Measurements from ENCODE around the gene TMEM266. TPM values are rescaled to one million over a fixed set of nuclear protein-coding genes. Genes with fewer than 3 reads are reported as not detected.

TMEM266 gene
- polyA plus RNA-seq, 1 experiment = not detected

DNA sequence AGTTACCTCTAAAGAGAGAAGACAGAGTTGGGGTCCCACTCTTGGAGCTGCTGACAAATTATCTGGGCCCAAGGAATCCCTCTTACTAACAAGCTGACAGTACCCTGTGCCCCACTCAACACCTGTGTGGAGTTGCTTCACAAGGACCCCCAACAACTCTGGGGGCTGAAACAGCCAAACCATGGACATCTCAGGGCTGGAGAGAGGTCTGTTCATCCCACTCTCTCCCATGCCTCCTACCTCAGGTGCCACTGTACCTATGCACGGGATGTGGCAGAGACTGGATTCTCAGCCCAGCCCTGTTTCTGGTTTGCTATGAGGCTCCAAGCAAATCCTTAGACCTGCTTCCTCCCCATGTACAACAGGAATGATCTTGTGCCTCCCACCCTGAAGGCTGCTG lies 149.7 kb downstream of the TMEM266 start:
- Histone ChIP-seq H3K4me3 (ENCODE audit: low read depth, low read length) (no peak overlapping the region), H3K27me3 (ENCODE audit: control insufficient read depth, insufficient read depth, low read length) (no peaks in the 10 kb centered on the region), H3K27ac (ENCODE audit: low read depth, low read length) (no peak overlapping the region), H3K9me3 (ENCODE audit: control insufficient read depth, insufficient read depth, low read length) (no peaks in the 10 kb centered on the region)
- TF ChIP-seq, protein P1, sequence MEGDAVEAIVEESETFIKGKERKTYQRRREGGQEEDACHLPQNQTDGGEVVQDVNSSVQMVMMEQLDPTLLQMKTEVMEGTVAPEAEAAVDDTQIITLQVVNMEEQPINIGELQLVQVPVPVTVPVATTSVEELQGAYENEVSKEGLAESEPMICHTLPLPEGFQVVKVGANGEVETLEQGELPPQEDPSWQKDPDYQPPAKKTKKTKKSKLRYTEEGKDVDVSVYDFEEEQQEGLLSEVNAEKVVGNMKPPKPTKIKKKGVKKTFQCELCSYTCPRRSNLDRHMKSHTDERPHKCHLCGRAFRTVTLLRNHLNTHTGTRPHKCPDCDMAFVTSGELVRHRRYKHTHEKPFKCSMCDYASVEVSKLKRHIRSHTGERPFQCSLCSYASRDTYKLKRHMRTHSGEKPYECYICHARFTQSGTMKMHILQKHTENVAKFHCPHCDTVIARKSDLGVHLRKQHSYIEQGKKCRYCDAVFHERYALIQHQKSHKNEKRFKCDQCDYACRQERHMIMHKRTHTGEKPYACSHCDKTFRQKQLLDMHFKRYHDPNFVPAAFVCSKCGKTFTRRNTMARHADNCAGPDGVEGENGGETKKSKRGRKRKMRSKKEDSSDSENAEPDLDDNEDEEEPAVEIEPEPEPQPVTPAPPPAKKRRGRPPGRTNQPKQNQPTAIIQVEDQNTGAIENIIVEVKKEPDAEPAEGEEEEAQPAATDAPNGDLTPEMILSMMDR (IDR thresholded peaks at IDR 0.05; ENCODE audit: low read depth, low read length) = no peak
- CTCF ChIA-PET = no interaction called here
- POLR2A ChIA-PET = no interaction called here
- DNase-seq (ENCODE audit: low read depth, low spot score) = no peak

DNA sequence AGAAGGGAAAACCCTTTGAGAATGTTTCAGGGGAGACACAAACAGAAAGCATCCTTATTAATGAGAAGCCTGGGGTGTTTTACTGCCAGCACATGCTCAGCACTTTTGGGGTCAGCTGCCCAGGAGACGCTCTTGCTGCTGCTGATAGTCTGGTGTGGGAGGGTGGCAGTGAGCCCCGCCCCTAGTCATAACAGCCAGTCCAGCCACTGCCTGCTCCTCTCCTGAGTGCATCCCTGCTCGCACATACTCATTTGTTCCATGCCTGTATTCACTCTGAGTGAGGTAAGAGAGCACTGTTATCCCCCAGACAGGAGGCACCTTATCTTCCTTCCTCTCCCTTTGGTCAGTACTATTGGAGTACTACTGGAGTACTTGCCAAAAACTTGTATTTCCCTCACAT lies 150.2 kb downstream of the TMEM266 start:
- ChIA-PET POLR2A (no interaction called here), CTCF (no interaction called here)
- H3K27me3 ChIP-seq (ENCODE audit: control insufficient read depth, insufficient read depth, low read length) = no peaks in the 10 kb centered on the region
- TF ChIP-seq, protein P1 (IDR thresholded peaks at IDR 0.05; ENCODE audit: low read depth, low read length) = no peak
- H3K27ac ChIP-seq (ENCODE audit: low read depth, low read length) = no peak overlapping the region
- H3K9me3 ChIP-seq (ENCODE audit: control insufficient read depth, insufficient read depth, low read length) = no peaks in the 10 kb centered on the region
- no peak overlapping the region for H3K4me3 ChIP-seq (ENCODE audit: low read depth, low read length)
- no peak for DNase-seq (ENCODE audit: low read depth, low spot score)

DNA sequence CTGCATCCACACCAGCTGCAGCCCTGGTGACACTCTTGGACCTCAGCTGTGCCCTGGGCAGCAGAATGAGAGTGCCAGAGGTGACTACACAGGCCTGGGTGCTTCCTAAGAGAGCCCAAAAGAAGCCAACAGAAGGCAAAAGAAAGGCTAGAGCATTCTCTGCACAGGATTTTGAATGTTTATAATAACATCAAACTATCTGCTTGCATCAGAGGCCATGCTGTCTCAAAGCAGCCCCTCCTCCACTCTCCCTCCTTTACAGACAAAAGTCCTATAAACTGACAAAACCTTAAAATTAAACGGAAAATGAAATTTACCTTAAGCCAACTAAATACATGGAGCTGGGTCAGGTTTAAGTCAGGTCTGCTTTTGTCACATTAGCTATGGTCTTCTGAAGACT lies 155.8 kb downstream of the TMEM266 start:
- TF ChIP-seq, protein P1 (IDR thresholded peaks at IDR 0.05; ENCODE audit: low read depth, low read length) = no peak
- peak overlapping the region; percentile 24 for H3K27ac ChIP-seq (ENCODE audit: low read depth, low read length)
- CTCF ChIA-PET = interaction anchor here (1.2 kb wide), 1 partner anchor 25 kb away, joined by 6 read pairs; no protein-coding TSS in a partner anchor

DNA sequence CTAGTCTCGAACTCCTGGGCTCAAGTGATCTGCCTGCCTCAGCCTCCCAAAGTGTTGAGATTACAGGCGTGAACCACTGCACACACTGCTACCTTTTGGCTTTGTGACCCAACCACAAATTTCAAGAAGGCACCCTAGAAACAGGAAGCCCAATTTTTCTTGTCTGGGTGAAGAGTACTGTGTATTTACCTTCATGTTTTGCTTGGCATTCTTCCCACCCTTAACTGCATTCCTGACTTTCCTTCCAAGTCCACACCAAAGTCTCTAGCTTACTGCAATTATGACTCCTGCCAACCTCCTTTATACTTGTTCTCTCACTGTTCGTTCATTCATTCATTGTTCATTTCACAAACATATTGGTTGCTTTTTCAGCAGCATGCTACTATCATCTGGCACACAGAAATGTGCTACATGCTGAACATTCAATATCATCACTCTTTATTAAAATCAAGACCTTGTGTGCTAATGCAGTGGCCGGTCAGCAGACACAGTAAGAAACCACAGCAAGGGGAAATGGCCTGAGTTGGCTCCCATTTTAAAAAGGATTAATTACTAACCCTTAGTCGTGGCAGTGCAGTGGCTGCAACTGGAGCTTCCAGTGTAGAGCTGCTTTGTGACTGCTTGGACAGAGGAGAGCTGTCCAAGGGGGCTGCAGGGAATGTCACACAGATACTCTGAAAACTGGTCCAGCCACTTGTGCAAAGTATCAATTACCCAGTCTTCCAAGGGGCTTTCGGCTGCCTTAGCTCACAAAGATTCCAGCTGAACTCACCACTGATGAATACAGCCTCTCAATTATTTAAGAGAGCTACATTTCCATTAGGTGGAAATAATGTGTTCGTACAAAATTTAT lies 157.5 kb downstream of the TMEM266 start:
- H3K9me3 ChIP-seq (ENCODE audit: control insufficient read depth, insufficient read depth, low read length) = no peaks in the 10 kb centered on the region
- no peak overlapping the region for H3K4me3 ChIP-seq (ENCODE audit: low read depth, low read length)
- TF ChIP-seq, protein P1 (IDR thresholded peaks at IDR 0.05; ENCODE audit: low read depth, low read length) = no peak
- no peak for DNase-seq (ENCODE audit: low read depth, low spot score)
- ChIA-PET CTCF (interaction anchor here (1.6 kb wide), 1 partner anchor 18 kb away, joined by 4 read pairs; no protein-coding TSS in a partner anchor), POLR2A (interaction anchor here (0.5 to 0.6 kb wide), 2 partner anchors 21 to 723 kb away, joined by 3 to 4 read pairs; no protein-coding TSS in a partner anchor)
- no peaks in the 10 kb centered on the region for H3K27me3 ChIP-seq (ENCODE audit: control insufficient read depth, insufficient read depth, low read length)
- H3K27ac ChIP-seq (ENCODE audit: low read depth, low read length) = peak overlapping the region; percentile 50

More for the DNA sequence above, 155.8 kb downstream of the TMEM266 start:
- Histone ChIP-seq H3K4me3 (ENCODE audit: low read depth, low read length) (no peak overlapping the region), H3K27me3 (ENCODE audit: control insufficient read depth, insufficient read depth, low read length) (no peaks in the 10 kb centered on the region), H3K9me3 (ENCODE audit: control insufficient read depth, insufficient read depth, low read length) (no peaks in the 10 kb centered on the region)
- no peak for DNase-seq (ENCODE audit: low read depth, low spot score)
- POLR2A ChIA-PET = no interaction called here

DNA sequence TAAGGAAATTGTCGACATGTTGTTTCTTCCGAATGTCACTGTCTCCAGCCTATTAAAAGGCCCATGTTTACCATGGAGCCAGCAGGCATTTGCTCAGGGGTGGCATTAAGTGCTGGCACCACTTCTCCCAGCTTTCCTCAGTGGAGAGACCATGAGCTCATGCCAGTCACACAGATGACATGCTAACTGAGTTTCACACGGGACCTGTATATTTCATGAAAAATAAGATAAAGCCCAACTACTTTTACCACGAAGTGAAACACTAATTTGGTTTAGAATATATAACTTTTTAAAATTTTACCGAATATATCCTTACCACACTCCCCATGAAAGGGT lies 158.1 kb downstream of the TMEM266 start:
- DNase-seq (ENCODE audit: low read depth, low spot score) = no peak
- ChIA-PET CTCF (no interaction called here), POLR2A (interaction anchor here (0.5 kb wide), 1 partner anchor 722 kb away, joined by 3 read pairs; no protein-coding TSS in a partner anchor)
- TF ChIP-seq, protein P1 (IDR thresholded peaks at IDR 0.05; ENCODE audit: low read depth, low read length) = no peak
- Histone ChIP-seq H3K9me3 (ENCODE audit: control insufficient read depth, insufficient read depth, low read length) (no peaks in the 10 kb centered on the region), H3K27me3 (ENCODE audit: control insufficient read depth, insufficient read depth, low read length) (no peaks in the 10 kb centered on the region), H3K27ac (ENCODE audit: low read depth, low read length) (no peak overlapping the region), H3K4me3 (ENCODE audit: low read depth, low read length) (no peak overlapping the region)
